IPS-NIHi7 (cell line): ENCODE measurements around the gene TYW1B.
"Not testable (repeated sequence)": the region's sequence is repeated elsewhere in the genome, so short reads cannot be mapped to it uniquely, and the experiment has no call there.

Experiments used
- DNase-seq: peaks from one replicate; pipeline ENCODE4 v3.0.0; 2012; ENCODE audit warnings: mixed read lengths; ENCODE audit errors: extremely low spot score

The TYW1B gene

GRCh38 chr7:72626428-72627011 is 201.5 kb downstream of the TYW1B start:
- not testable (repeated sequence) for DNase-seq

- not testable (repeated sequence) for DNase-seq
Measured at GRCh38 chr7:72625721-72626423, 202.1 kb downstream of the TYW1B start.

DNA sequence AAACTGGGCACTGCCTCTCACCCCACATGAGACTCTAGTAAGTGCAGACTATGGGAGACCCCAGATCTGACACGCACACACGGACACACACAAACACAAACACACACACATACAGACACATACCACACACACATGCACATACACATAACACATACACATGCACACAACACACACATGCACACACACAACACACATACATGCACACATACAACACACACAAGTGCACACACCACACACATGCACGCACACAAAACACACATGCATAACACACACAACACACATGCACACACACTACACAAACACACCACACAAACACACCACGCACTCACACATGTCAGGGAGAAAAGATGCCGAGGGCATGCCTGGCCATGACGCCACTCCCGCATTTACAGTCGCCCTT is 205.5 kb downstream of the TYW1B start:
- DNase-seq = no peak

GRCh38 chr7:72621761-72622187 is 206.2 kb downstream of the TYW1B start:
- DNase-seq = not testable (repeated sequence)

DNA sequence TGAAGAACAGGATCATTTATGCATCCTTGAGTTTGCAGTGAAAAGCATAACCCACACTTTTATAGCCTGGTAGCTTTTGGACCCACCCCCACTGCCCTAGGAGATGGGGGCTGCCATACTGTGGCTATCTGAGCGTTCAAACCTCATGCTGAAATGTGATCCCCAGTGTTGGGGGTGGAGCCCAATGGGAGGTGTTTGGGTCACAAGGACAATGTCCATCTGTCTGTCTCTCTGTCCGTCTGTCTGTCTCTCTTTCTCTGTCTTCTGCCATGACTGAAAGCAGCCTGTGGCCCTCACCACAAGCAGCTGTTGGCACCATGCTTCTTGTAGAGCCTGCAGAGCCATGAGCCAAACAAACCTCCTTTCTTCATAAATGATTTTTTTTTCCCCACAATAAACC is 207.1 kb downstream of the TYW1B start:
- DNase-seq = not testable (repeated sequence)

DNA sequence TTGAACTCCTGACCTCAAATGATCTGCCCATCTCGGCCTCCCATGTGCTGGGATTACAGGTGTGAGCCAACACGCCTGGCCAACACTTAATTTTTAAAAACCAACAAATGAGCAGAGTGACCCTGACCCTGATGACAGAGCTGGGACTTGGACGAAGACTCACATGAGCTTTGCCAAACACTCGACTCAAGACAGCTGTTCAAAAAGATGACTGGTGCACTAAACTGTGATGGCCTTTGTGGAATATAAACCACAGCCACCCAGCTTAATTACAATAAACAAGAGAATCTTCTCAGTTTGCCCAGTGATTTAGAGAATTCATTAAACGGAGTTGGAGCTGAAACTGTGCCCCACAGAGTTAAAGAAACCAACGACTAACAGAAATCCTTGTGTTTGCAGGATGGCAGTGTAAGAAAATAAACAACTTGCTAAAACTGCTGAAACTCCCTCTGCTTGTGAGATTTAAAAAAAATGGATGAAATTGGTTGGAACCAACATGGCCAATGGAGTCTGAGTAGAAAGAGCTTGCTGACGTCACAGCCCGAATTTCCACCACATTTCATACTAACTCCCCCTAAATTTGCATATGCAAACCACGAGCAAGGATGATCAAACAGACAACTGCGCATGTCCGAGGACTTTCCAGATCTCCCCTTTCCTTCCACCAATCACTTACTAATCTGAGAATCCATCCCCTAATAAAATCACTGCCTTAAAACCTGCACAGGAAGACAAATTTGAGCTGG is 209.4 kb downstream of the TYW1B start:
- not testable (repeated sequence) for DNase-seq

GRCh38 chr7:72609761-72610160 is 218.2 kb downstream of the TYW1B start:
- not testable (repeated sequence) for DNase-seq

- DNase-seq = not testable (repeated sequence)
Measured at GRCh38 chr7:72607988-72608387, 220.0 kb downstream of the TYW1B start.

DNA sequence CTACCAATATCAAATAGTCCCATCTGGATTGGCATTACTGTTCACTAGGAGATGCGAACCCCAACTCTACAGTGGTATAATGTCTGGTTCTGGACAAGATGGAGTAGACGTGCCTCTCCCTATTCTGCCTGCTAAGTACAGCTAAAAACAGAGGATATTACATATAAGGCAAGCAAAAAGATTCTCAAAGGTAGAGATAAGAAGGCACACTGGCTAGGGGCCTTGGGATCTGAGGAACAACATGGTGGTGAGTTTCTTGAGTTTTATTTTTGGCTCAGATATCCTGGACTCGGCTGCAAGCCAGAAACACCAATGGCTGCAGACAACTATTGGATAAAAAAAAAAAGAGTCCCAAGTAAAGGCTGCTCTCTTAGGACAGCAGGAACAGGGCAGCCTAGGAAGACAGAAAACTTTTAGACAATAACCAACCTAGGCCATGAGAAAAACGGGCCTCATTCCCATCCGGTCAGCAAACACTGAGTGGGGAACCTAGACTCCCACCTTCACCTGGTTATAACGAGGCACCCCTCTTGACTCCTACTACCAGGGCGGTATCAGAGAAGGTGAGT is 222.1 kb downstream of the TYW1B start:
- not testable (repeated sequence) for DNase-seq

- not testable (repeated sequence) for DNase-seq
Measured at GRCh38 chr7:72604771-72605611, 223.0 kb downstream of the TYW1B start.

GRCh38 chr7:72603476-72603875 is 224.5 kb downstream of the TYW1B start:
- DNase-seq = not testable (repeated sequence)

GRCh38 chr7:72603073-72603472 is 224.9 kb downstream of the TYW1B start:
- DNase-seq = no peak

GRCh38 chr7:72601683-72602082 is 226.3 kb downstream of the TYW1B start:
- DNase-seq = not testable (repeated sequence)

DNA sequence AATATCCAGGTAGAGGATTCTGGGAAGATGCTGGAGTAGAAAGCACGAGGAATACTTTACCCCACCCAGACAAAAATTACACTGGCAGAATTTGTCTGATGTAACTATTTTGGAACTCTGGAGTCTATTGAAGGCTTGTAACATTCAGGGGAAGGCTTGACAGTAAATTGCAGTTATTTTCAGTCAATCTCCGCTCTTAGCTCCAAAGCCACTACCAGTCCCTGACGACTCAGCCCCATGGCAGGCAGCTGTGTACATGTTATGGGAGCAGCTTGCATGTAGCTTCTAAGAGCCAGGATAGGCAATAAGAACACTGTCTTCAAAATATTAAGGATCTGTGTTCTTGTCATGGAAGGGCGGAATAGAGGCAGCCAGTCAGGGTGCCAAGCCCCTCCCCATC is 238.0 kb downstream of the TYW1B start:
- not testable (repeated sequence) for DNase-seq

- not testable (repeated sequence) for DNase-seq
Measured at GRCh38 chr7:72587267-72587666, 240.7 kb downstream of the TYW1B start.

DNA sequence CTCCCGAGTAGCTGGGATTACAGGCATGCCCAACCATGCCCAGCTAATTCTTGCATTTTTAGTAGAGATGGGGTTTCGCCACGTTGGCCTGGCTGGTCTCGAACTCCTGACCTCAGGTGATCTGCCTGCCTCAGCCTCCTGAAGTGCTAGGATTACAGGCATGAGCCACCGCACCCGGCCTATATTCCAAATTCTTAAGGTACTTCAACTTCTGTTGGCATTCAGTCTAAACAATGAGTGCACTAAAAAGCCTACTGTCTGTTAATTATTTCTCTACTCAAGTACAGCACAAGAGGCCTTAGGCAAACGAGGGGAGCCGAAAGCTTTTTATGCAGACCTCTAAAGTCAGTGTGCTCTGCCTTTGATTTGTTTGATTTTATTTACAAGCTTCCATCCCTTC is 243.4 kb downstream of the TYW1B start:
- DNase-seq = not testable (repeated sequence)

GRCh38 chr7:72583620-72584361 is 244.2 kb downstream of the TYW1B start:
- DNase-seq = not testable (repeated sequence)

GRCh38 chr7:72580142-72580770 is 247.7 kb downstream of the TYW1B start:
- not testable (repeated sequence) for DNase-seq

GRCh38 chr7:72577107-72577506 is 250.9 kb downstream of the TYW1B start:
- DNase-seq = no peak

- DNase-seq = not testable (repeated sequence)
Measured at GRCh38 chr7:72561988-72562387, 266.0 kb downstream of the TYW1B start.
